HG03342 (cell line): ENCODE data around the gene ING4.

Source experiments
- ATAC-seq: cut with Tn5 transposase; IDR thresholded peaks from one replicate; pipeline ENCODE4 v1.9.1; 2021; ENCODE audit warnings: mild to moderate bottlenecking, moderate library complexity; ENCODE audit not compliant: unreplicated experiment

ING4 gene

DNA sequence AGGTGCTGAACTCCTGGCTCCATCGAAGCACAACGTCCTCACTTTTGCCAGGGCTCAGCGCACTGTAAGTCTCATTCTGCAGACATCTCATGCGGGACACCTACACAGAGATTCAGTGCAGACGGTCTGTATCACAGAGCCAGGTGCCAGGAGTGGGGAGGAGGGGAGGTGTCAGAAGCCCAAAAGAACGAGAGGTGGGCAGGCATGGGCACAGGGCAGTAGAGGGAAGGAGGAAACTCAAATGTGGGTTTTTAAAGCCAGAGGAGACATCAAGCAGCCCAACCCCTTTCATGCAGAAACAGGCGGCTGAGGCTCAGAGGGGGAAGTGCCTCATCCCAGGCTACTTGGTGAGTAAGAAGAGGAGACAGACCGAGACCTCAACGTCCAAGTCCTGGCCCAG is 24.6 kb downstream of the ING4 start:
- no peak for ATAC-seq

DNA sequence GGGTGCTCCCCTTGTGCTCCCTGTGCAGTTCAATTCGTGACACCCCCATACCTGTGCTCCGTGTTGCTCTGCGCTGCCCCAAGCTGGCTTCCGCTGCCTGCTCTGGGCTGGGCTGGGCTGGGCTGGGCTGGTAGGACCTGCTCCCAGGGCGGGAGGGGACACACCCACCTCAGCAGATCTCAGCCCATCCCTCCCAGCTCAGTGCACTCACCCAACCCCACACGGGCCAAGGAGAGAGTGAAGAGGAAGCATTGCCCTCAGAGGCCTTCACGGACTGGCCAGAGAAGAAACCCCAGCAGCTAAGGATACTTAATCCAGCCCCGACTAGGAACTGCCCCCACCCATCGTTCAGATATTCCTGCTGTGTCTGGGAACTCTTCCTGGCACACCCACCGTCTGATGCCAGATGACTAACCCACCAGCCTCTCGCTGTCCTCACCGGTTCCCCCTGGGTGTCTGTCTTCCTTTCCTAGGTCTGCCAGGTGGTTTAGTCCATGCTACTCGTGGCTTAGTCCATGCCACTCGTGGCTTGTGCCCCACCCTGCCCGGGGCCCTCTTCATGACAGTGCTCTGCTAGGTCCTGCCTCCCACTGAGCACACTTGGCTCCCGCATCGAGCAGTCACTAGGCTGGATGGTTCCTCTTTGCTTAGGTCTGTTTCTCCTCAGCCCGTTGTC is 26.9 kb downstream of the ING4 start, which contains the start of gene LPAR5:
LPAR5 (minus strand) TSS at position 104 of the 676 bp plus-strand sequence. CDS start 14,711 bp downstream, outside the sequence.
- ATAC-seq, result peak; percentile 37

DNA sequence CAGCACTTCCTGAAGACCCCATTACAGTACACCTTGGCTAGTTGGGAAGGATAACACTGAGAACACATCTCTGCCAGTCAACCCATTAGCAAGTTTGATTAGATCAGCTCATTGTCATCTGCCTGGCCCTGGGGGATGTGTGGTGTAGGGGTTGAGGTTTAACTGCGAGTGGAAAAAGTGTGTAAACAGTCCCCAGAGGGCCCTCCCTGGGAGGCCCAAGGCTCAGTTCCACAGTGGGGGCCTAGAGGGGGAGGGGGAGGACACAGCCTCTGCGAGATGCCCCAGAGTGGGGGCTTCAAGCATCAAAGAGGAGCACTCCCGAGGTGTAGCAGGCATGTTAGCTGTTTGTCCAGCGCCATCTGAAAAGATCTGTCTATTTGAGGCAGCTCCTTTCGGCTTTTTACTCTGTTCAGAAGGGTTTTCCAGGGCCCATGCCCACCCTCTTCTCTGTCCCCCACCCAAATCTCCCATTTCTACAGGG is 27.5 kb downstream of the ING4 start:
- ATAC-seq, result peak; percentile 43

DNA sequence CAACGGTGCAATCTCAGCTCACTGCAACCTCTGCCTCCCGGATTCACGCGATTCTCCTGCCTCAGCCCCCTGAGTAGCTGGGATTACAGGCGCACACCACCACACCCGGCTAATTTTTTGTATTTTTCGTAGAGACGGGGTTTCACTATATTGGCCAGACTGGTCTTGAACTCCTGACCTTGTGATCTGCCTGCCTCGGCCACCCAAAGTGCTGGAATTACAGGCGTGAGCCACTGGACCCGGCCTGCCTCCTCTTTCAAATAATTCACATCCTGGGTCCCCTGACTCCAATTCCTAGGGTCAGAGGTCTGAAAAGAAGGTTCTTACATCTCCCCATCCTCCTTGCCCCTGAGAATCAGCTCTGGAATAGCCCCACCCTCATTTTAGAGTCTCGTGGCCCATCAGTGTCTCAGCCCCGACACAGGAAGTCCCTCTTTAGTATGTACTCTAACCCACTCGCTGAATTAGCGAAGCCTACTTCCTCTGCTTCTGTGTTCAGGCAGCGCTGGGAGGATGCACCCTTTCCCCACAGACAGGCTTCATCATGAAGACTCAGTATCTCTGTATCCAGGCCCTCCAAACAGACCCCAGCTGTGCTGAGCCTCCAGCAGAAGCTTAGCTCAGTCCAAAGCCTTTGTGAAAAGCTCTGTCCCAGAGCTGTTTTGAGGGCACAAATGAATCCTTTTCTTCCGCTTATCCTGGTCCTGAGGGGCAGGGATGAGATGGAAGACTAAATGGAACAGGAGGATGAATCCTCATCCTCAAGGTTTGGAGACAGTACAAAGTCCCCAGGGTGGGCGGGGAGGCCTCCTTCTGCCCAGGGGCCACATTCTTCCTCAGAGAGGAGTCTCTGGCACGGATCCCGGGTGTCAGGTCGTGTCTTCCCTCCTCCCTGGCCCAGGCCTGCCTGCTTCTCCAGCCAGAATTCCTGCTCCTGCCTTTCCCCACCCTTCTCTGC is 30.6 kb downstream of the ING4 start:
- ATAC-seq, result peak; percentile 56

DNA sequence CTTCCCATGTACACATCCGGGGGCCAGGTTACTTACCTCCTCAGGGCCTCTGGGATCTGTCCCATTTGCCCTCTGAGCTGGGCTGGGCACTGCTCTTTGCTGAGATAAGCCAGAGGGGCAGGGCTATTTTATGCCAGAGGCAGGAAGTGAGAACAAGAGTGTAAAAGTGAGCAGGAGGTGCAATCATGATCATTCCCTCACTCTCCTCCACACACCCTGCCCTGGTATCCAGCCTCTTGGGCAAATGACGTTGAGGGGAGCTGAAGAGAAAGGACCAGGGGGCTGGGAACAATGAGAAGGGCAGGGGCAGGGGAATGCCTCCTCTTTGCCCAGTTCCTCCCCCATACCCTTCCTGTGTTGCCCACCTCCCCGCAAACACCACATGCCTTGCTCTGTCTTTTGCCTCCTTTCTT is 31.4 kb downstream of the ING4 start:
- no peak for ATAC-seq

DNA sequence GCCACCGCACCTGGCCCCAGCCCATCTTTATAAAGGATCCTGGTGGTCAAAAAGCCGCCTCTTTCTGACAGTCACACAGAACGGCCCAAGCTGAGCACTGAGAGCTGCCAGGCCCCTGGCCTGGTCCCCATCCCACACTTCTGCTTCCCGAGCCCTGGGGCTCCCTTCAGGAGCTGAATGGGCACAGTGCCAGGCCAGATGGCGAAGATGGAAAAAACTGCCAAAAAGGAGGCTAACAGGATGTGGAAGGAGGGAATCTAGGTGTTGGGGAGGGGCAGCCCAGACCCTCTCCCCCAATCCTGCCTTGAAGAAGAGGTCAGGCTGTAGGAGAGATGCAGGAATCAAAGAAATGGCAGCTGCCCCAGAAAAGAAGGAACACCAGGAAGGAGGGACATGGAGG is 32.2 kb downstream of the ING4 start:
- ATAC-seq, result no peak

DNA sequence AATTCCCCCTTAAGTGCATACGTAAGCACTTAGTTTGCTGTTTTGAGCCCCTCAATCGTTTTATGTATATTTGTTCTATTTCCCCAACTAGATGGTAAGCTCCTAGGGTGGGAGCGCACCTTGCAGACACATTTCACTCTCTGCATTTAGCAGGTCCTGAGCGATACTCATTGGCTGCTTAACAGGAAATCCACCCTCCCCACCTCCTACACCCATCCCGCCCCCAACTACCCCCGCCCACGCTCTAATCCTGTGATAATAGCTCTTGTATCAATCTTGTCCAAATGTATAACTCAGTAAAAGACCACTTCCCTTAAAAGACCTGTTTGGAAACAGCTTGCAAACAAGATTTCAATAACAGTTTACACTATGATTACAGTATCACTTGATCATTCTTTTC is 35.3 kb downstream of the ING4 start:
- ATAC-seq, result no peak

DNA sequence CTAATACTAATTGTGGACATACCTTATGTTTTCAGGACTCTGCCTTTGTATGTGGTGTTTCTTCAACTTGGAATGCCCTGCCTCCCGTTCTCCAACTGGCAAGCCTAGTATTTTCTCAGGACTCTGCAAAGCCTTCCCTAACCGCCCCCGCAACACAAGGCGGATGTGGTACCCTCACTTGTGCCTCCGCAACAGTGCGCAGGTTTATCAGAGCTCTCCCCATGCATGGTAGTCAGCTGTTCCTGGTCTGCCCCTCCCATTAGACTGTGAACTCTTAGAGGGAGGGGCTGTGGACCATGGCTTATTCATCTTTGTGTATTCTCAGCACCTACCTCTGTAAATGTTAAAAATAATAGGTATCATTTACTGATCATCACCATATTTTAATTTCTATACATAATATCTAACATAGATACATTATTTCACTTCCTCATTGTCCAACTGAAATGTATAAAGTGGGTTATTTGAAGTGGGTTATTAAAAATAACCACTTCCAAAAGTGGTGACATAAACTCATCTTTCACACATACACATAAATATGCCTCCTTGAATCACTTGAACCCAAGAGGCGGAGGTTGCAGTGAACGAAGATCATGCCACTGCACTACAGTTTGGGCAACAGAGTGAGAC is 36.1 kb downstream of the ING4 start:
- no peak for ATAC-seq

DNA sequence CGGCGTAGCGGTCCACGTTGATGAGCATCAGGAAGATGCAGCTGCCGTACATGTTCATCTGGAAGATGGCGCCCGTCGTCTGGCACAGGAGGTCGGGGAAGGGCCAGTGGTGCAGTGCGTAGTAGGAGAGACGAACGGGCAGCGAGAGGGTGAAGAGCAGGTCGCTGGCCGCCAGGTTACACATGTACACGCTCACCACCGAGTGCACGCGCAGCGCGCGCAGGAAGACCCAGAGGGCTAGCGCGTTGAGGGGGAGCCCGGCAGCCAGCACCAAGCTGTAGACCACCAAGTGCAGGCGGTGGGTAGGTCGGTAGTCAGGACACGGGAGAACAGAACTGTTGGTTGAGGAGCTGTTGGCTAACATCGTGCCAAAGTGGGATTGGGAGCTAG is 42.0 kb downstream of the ING4 start:
- no peak for ATAC-seq

DNA sequence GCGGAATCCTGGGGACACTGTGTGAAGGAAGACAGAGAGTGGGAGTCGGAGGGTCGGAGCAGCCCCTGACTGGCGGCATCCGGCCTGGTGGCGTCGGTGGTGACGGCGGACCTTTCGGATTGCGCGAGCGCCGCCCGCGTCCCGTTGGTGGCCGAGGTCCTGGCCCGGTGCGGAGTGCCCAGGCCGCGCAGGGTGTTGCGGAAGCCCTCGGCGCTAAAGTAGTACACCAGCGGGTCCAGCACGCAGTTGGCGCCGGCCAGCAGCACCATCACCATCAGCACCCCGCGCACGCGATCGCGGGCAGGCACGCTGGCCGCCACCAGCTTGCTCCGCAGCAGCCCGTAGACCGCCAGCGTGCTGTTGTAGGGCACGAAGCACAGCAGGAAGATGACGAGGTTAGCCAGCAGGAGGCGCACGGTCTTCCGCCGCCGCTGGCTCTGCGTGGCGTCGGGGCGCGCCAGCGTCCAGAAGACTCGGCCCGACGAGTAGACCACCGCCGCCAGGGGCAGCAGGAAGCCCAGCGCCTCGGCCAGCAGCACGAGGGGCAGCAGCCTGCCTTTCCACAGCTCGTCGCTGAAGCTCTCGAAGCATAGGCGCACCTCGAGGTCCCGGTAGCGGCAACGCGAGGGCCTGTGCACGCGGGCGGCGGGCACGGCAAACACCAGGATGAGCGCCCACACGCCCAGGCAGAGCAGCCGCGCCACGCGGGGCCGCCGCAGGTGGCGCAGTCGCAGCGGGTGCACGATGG is 42.6 kb downstream of the ING4 start:
- no peak for ATAC-seq

DNA sequence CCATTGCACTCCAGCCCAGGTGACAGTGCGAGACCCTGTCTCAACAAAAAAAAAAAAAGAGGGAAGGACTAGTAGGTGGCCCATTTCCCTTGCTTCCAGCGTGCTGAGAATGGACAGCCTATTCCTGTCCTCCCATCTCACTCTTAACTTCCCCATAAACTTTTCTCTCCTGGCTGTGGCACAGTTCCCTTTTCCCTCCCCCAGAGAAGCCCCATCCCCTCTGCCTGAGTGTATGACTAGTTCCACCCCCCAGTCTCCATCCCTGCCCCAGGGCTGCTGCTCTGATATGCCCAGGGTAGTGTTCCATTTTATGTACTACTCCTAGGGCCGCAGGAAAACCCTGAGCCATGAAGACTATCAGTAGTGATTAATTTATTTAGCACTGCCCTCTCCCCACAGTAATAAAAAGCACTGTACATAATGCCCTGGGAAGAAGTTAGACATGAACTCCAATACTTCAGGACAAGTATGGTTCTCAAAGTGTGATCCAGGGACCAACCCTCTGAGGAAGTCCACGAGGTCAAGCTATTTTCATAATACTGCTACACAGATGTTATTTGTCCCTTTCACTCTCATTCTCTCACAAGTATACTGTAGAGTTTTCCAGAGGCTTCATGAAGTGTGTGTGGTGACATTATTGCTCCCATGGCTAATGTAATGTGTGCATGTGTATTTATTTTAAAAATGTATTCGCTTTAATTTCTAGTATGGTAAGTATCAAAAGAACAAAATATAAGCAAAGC is 44.3 kb downstream of the ING4 start:
- ATAC-seq, result no peak

DNA sequence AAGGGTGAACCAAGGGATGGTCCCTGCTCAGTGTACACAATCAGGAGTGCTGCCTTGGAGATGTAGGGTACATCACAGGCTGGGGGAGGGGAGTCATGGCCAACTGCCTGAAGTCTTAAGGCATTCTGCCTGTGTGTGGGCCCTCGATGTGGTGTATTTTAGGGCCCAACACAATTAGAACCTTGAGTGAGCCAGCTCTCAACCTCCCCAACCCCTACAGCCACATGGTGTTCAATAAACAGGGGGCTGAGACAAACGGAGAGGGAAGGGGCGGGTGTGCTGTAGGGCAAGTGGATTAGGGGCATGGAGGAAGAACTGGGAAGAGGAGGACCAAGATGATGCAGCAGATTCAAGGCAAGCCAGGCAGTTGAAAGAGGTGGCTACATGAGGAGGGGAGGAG is 47.1 kb downstream of the ING4 start:
- ATAC-seq, result no peak

DNA sequence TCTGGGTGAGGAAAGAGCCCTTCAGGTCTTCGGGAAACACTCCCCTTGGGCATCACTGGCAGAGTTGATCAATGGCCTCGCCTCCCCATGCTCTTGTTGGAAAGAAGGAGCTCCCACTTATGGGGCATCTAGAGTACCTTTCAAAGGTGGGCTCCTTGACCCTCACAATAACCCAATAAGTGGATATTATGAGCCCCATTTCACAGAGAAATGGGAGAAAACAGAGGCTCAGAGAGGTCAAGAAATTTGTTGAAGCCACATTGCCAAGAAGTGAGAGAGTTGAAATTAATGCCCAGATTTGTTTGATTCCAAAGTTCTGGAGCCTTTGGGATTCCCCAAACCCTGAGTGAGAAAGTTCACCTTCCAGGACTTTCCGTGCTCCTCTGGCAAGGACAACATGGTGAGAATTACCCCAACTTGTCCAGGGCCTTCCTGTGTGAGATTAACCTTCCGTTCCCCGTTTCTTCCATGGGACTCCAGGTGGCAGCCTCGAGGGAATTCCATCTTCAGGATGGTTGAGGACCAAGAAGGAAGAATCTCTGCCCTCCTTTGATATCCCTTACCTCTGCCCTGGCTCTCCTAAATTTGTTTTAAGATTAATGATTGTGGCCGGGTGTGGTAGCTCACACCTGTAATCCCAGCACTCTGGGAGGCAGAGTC is 48.3 kb downstream of the ING4 start:
- no peak for ATAC-seq

DNA sequence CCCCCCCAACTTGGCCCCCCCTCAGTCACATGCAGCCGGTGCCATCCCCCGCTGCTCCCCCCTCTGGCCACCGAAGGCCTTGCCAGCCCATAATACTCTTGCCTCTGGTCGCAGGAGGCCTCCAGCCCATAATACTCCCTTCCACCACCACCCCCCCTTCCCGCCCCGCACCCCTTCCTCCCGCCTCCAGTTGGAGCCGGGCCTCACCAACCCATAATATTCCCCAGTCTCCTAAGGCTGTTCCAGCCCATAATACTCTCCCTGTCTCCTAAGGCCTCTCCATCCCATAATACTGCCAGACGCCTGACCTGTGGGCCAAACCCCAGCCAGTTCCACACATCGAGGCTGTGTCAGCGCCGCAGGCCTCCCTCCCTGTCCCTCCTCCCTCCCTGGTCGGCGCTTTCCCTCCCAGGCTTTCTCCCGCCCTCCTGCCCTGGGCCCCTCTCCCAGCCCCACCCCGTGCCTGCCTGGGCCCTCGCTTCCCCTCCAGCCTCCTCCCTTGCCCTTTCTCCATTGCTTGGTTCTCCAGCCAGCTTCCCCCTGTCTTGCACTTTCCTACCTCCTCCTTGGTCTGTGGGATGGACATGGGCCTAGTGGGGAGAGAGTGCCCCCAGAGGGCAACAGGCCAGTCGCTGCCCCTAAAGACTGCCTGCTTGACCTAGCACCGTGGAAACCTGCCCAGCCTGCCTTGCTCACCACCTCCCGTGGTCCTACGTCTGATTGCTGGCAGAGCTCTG is 49.0 kb downstream of the ING4 start:
- ATAC-seq, result no peak

DNA sequence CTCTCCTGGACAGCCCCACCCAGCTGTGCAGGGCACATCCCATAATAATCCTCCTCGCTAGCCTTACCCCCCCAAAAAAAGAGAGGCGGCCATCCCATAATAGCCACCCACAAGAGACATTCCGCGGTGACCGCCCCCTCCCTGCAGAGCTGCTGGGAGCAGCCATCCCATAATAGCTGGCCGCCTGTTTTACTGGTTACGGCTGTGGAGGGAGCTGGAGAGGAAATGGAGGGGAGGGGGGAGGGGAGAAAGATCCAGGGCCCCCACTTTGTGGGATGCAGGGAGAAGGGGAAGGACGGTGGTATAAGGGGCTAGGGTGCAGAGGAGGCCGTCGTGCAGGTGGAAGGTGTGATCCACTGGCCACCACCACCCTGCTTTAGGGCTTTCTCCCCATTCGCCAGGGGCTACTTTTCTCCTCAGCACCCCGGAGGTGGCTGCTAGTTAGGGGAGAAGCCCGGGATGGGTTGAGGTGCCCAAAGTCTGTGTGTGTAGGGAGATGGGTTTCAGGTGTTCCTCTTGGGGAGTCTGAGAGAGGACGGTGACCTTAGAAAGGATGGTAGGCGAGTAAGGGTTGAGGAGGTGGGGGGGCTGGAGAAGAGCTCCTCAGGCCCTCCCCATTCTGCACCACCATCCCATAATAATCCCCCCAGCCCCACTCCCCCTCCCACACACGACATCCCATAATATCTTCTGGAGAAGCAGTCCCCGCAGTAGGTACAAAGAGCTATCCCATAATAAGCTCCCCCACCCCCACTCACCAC is 49.7 kb downstream of the ING4 start:
- no peak for ATAC-seq

DNA sequence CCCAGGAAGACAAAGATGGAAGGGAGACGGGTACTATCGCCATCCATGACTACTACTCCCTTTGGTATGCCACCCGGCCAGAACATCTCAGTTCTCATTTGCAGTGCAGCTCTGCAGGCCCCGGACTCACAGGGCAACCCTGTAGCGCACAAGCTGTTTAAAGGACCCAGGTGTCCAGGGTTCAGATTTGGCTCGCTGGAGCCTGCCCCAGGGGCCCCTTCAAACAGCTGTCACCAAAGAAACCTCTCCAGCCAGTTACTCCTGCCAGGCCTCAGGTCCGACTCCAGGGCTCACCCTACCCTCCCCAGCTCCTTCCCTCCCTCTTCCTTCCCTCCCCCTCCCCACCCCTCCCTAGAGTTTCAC is 50.3 kb downstream of the ING4 start:
- ATAC-seq, result no peak

DNA sequence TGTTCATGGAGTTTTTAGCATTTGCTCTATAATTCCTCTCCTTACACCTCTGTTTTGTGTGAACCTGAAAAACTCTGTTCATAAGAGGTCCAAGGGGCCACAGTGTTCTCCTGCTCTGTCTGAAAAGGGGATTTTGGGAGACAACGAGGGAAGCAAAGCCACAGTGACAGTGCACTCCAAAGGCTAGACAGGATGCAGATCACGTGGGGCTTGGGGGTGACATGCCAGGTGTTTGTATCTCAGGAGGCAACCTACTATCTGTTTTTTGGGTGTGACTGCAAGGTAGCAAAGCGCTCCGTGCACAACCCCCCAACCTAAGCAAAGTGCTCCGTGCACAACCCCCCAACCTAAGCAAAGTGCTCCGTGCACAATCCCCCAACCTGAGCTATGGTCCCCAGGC is 50.7 kb downstream of the ING4 start:
- ATAC-seq, result no peak

DNA sequence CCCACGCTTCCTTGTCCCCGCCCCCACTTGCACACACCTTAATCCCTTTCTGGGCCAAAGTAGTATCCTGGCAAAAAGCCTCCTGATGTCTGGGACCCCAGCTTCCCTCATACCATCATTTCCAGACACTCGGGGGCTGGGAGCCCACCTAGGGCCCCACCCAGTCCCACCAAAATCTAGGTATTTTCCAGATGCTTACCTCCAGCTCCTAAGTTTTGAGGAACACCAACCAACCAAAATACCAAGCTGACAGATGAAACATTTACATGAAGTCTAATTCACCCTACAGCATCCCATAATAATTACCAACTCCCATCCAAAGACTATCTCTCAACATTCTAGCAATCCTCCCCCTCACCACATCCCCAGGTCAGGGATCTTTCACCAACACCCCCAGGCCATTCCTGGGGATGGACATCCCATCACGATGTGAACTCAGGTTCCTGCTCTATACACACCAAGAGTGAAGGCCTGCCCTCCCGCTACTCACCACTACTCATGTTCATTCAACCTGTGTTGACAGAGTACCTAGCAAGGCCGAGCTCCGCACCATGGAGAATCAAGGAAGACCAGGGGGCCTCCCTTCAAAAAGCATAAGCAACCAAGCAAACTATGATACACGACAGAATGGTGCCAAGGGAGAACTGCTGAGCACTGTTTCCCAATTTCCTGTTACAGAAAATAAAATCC is 54.2 kb downstream of the ING4 start:
- no peak for ATAC-seq
